Upper lobe of right lung (tissue), 1 donor: Measurements from ENCODE around the gene FMN1. TPM values are rescaled to one million over a fixed set of nuclear protein-coding genes. Genes with fewer than 3 reads are reported as not detected.

ENCODE experiments used
- ATAC-seq: fragments of 200-7000 bp; cut with Tn5 transposase; one replicate; pipeline ENCODE4 v1.9.1; 2020; ENCODE audit warnings: mild to moderate bottlenecking, moderate library complexity
- DNase-seq: peaks from one replicate; pipeline ENCODE4 v3.0.0-alpha.2; 2020
- H3K27ac ChIP-seq: fragments of 200-600 bp; one replicate; pipeline ENCODE4 v1.8.0; 2022
- H3K27me3 ChIP-seq: fragments of 200-600 bp; one replicate; pipeline ENCODE4 v1.8.0; 2022; ENCODE audit warnings: mild to moderate bottlenecking
- H3K36me3 ChIP-seq: fragments of 200-600 bp; one replicate; pipeline ENCODE4 v1.8.0; 2022
- H3K4me1 ChIP-seq: fragments of 200-600 bp; one replicate; pipeline ENCODE4 v1.8.0; 2022
- H3K4me3 ChIP-seq: fragments of 200-600 bp; one replicate; pipeline ENCODE4 v1.8.0; 2022; ENCODE audit warnings: mild to moderate bottlenecking
- H3K9me3 ChIP-seq: fragments of 200-600 bp; one replicate; pipeline ENCODE4 v1.8.0; 2022
- CTCF ChIP-seq: fragments of 200-600 bp; IDR thresholded peaks from one replicate; pipeline ENCODE4 v1.8.0; 2022; ENCODE audit warnings: antibody characterized with exemption
- intact Hi-C: fragments of 100-400 bp; cut with DNase I; formaldehyde crosslinking; loops from one replicate; pipeline ENCODE4 v1.11.0; 2022
- total RNA-seq: library from RNA; stranded (reverse); fragmentation: NEBNext Ultra II Directional; extraction: Animal tissue kit (Norgen Biotek cat#: 25700); gene quantifications from one replicate; pipeline ENCODE4 v1.2.1, GENCODE V29; 2021
- donor health status: DM: no; HTN: yes; CAD: no; lungs with severe emphysema.

The FMN1 gene
- total RNA-seq, 1 donor from 2014 or later: 33.5 TPM

GRCh38 chr15:33067456-33067855 lies 127.1 kb downstream of the FMN1 start:
- Histone ChIP-seq H3K9me3 (no peaks in the 10 kb centered on the region), H3K36me3 (no peaks in the 10 kb centered on the region), H3K4me3 (peak overlapping the region; percentile 39), H3K4me1 (peaks cover 13% of the 10 kb centered on the region), H3K27ac (peak overlapping the region; percentile 79), H3K27me3 (no peaks in the 10 kb centered on the region)
- ATAC-seq (no peak), DNase-seq (no peak)
- intact Hi-C loops: no loop called here
- TF ChIP-seq CTCF: no peak

- H3K27ac ChIP-seq: peak overlapping the region; percentile 59
- no peaks in the 10 kb centered on the region for H3K9me3 ChIP-seq
- intact Hi-C loops: no loop called here
- peak overlapping the region; percentile 39 for H3K4me3 ChIP-seq
- H3K36me3 ChIP-seq: no peaks in the 10 kb centered on the region
- DNase-seq (no peak), ATAC-seq (peak; percentile 7)
- peaks cover 13% of the 10 kb centered on the region for H3K4me1 ChIP-seq
- TF ChIP-seq CTCF: no peak
- H3K27me3 ChIP-seq: no peaks in the 10 kb centered on the region
Observed at GRCh38 chr15:33066584-33066983, 127.9 kb downstream of the FMN1 start.

DNA sequence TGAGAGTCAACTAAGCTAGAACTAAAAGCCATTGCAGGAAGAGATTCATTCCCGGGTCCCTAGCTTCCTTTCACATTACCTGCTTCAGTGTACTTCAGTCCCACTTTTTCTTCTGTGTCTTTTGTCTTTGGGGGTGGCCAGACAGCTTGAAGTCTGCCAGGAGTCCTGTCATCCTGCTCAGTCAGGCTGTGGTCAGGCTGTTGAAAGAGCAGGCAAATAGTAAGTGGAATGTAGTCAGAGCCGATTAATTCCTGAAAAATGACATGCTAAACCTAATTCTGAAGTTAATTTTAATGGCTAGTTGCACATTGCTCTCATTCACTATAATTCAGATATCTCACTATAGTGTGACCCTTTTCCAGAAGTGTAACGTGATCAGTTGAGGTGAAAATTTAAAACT lies 129.6 kb downstream of the FMN1 start:
- DNase-seq: no peak
- peak overlapping the region; percentile 39 for H3K4me3 ChIP-seq
- TF ChIP-seq CTCF: no peak
- H3K36me3 ChIP-seq: no peaks in the 10 kb centered on the region
- no peaks in the 10 kb centered on the region for H3K27me3 ChIP-seq
- peaks cover 13% of the 10 kb centered on the region for H3K4me1 ChIP-seq
- H3K9me3 ChIP-seq: no peaks in the 10 kb centered on the region
- ATAC-seq: no peak
- intact Hi-C loops: no loop called here
- H3K27ac ChIP-seq: no peak overlapping the region

- no peak overlapping the region for H3K4me3 ChIP-seq
- no peaks in the 10 kb centered on the region for H3K4me1 ChIP-seq
- no peak for TF ChIP-seq CTCF
- no peaks in the 10 kb centered on the region for H3K27me3 ChIP-seq
- intact Hi-C loops: no loop called here
- no peak overlapping the region for H3K27ac ChIP-seq
- DNase-seq: no peak
- ATAC-seq: no peak
- no peaks in the 10 kb centered on the region for H3K36me3 ChIP-seq
- H3K9me3 ChIP-seq: no peaks in the 10 kb centered on the region
Observed at GRCh38 chr15:33059184-33059583, 135.3 kb downstream of the FMN1 start.

DNA sequence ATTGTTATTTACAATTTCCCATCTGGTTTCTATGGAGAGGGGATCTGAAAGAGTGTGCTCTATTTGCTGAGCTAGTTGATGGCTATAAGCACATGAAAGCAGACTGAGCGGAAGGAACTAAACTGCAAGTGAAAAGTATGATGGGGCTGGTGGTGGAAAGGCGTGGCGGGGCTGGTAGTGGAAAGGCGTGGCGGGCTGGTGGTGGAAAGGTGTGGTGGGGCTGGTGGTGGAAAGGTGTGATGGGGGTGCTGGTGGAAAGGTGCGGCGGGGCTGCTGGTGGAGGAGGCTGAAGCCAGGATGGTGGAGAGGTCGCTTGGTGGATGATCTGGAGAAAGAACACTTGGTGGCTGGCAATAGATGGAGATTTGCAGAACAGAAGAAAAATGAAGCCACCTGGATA lies 136.7 kb downstream of the FMN1 start:
- DNase-seq (no peak), ATAC-seq (no peak)
- TF ChIP-seq CTCF: no peak
- Histone ChIP-seq H3K36me3 (no peaks in the 10 kb centered on the region), H3K9me3 (no peaks in the 10 kb centered on the region), H3K4me3 (no peak overlapping the region), H3K4me1 (no peaks in the 10 kb centered on the region), H3K27ac (no peak overlapping the region), H3K27me3 (no peaks in the 10 kb centered on the region)
- intact Hi-C loops: no loop called here

DNA sequence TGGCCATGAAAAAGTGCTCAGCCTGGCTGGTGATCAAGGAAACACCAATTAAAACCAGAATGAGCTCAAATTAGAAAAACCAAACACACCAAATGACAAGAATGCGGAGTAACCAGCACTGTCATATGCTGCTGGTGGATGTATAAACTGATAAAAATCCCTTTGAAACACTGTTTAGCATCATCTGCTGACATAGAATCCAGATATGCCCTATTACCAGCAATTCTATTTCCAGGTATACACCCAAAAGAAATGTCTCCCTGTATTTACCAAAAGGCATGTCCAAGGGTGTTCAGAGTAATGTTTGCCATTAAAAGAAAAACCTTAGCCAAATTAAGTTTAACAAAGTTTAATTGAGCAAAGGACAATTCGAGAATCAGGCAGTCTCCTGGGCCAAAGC lies 138.6 kb downstream of the FMN1 start:
- H3K4me1 ChIP-seq: no peaks in the 10 kb centered on the region
- DNase-seq (no peak), ATAC-seq (no peak)
- no peak overlapping the region for H3K27ac ChIP-seq
- intact Hi-C loops: no loop called here
- H3K27me3 ChIP-seq: no peaks in the 10 kb centered on the region
- no peak for TF ChIP-seq CTCF
- no peak overlapping the region for H3K4me3 ChIP-seq
- no peaks in the 10 kb centered on the region for H3K36me3 ChIP-seq
- H3K9me3 ChIP-seq: no peaks in the 10 kb centered on the region
